Astrocyte of the hippocampus (primary cell): ENCODE results near the gene COLEC12.
A peak's percentile ranks its signal among the peaks of the same experiment; 100 is the strongest.

ENCODE experiments used
- DNase-seq: peaks from one replicate; pipeline ENCODE4 v3.0.0; 2011; ENCODE audit warnings: low read depth, low spot score

COLEC12 gene

GRCh38 chr18:389658-390357 is 110.7 kb downstream of the COLEC12 start:
- peak; percentile 77 for DNase-seq

GRCh38 chr18:388200-388599 is 112.3 kb downstream of the COLEC12 start:
- no peak for DNase-seq

GRCh38 chr18:386994-387393 is 113.5 kb downstream of the COLEC12 start:
- DNase-seq: no peak

- DNase-seq: no peak
Measured at GRCh38 chr18:384897-385296, 115.6 kb downstream of the COLEC12 start.

- DNase-seq: no peak
Measured at GRCh38 chr18:383135-383534, 117.4 kb downstream of the COLEC12 start.

GRCh38 chr18:382423-382984 is 118.0 kb downstream of the COLEC12 start:
- DNase-seq: no peak

GRCh38 chr18:379681-380330 is 120.7 kb downstream of the COLEC12 start:
- no peak for DNase-seq

- DNase-seq: peak; percentile 29
Measured at GRCh38 chr18:378079-378478, 122.4 kb downstream of the COLEC12 start.

GRCh38 chr18:377088-377487 is 123.4 kb downstream of the COLEC12 start:
- DNase-seq: no peak

- DNase-seq: peak; percentile 40
Measured at GRCh38 chr18:376311-376710, 124.2 kb downstream of the COLEC12 start.

- DNase-seq: no peak
Measured at GRCh38 chr18:374721-375168, 125.8 kb downstream of the COLEC12 start.

- DNase-seq: no peak
Measured at GRCh38 chr18:373780-374179, 126.7 kb downstream of the COLEC12 start.

- no peak for DNase-seq
Measured at GRCh38 chr18:371609-371982, 128.9 kb downstream of the COLEC12 start.

GRCh38 chr18:370751-371608 is 129.5 kb downstream of the COLEC12 start:
- no peak for DNase-seq

GRCh38 chr18:369224-370015 is 131.1 kb downstream of the COLEC12 start:
- no peak for DNase-seq

- no peak for DNase-seq
Measured at GRCh38 chr18:366466-367061, 133.9 kb downstream of the COLEC12 start.

- no peak for DNase-seq
Measured at GRCh38 chr18:365651-366050, 134.8 kb downstream of the COLEC12 start.

- no peak for DNase-seq
Measured at GRCh38 chr18:364256-364826, 136.2 kb downstream of the COLEC12 start.

- DNase-seq: peak; percentile 37
Measured at GRCh38 chr18:363301-364085, 137.0 kb downstream of the COLEC12 start.
